ENCODE measurements around the gene TMEM121B. TPM values are rescaled to one million over a fixed set of nuclear protein-coding genes. Genes with fewer than 3 reads are reported as not detected.

TMEM121B gene
- total and polyA plus RNA-seq, 2 donors from 2014 or later: 0.19 to 1.2 TPM

- Histone ChIP-seq H3K27ac (ENCODE audit: low read depth in 2 of 2, low read length in 2 of 2) (no peak overlapping the region), H3K4me1 (ENCODE audit: control insufficient read depth in 2 of 3, insufficient read depth in 2 of 3, low read depth in 1 of 3, low read length in 3 of 3) (no peaks in the 10 kb centered on the region), H3K4me3 (ENCODE audit: low read length in 3 of 3) (no peak overlapping the region), H3K9me3 (ENCODE audit: control insufficient read depth in 2 of 3, insufficient read depth in 1 of 3, low read length in 3 of 3) (no peaks in the 10 kb centered on the region), H3K36me3 (ENCODE audit: control insufficient read depth in 2 of 3, insufficient read depth in 3 of 3, low read length in 3 of 3) (no peaks in the 10 kb centered on the region), H3K9ac (ENCODE audit: low read length in 3 of 3) (no peak overlapping the region), H3K27me3 (ENCODE audit: control insufficient read depth, insufficient read depth, low read length) (no peaks in the 10 kb centered on the region)
- DNase-seq: no peak
- intact Hi-C loops (cut with DNase I): no loop called here
- FAIRE-seq: no peak
- TF ChIP-seq CTCF (IDR thresholded peaks at IDR 0.05; ENCODE audit: borderline replicate concordance, extremely low read depth, insufficient read depth): no peak
Measured at GRCh38 chr22:17083255-17083654, 37.9 kb downstream of the TMEM121B start.

GRCh38 chr22:17079572-17079971 lies 41.6 kb downstream of the TMEM121B start:
- Histone ChIP-seq H3K9me3 (ENCODE audit: control insufficient read depth in 2 of 3, insufficient read depth in 1 of 3, low read length in 3 of 3) (no peaks in the 10 kb centered on the region), H3K4me1 (ENCODE audit: control insufficient read depth in 2 of 3, insufficient read depth in 2 of 3, low read depth in 1 of 3, low read length in 3 of 3) (no peaks in the 10 kb centered on the region), H3K4me3 (ENCODE audit: low read length in 3 of 3) (no peak overlapping the region), H3K27me3 (ENCODE audit: control insufficient read depth, insufficient read depth, low read length) (no peaks in the 10 kb centered on the region), H3K9ac (ENCODE audit: low read length in 3 of 3) (no peak overlapping the region), H3K36me3 (ENCODE audit: control insufficient read depth in 2 of 3, insufficient read depth in 3 of 3, low read length in 3 of 3) (no peaks in the 10 kb centered on the region), H3K27ac (ENCODE audit: low read depth in 2 of 2, low read length in 2 of 2) (no peak overlapping the region)
- DNase-seq (no peak), FAIRE-seq (no peak)
- no peak for TF ChIP-seq CTCF (IDR thresholded peaks at IDR 0.05; ENCODE audit: borderline replicate concordance, extremely low read depth, insufficient read depth)
- intact Hi-C loops (cut with DNase I): no loop called here

GRCh38 chr22:17077255-17077654 lies 43.9 kb downstream of the TMEM121B start:
- TF ChIP-seq CTCF (IDR thresholded peaks at IDR 0.05; ENCODE audit: borderline replicate concordance, extremely low read depth, insufficient read depth): no peak
- Histone ChIP-seq H3K27ac (ENCODE audit: low read depth in 2 of 2, low read length in 2 of 2) (no peak overlapping the region), H3K4me3 (ENCODE audit: low read length in 3 of 3) (no peak overlapping the region), H3K9me3 (ENCODE audit: control insufficient read depth in 2 of 3, insufficient read depth in 1 of 3, low read length in 3 of 3) (no peaks in the 10 kb centered on the region), H3K27me3 (ENCODE audit: control insufficient read depth, insufficient read depth, low read length) (no peaks in the 10 kb centered on the region), H3K9ac (ENCODE audit: low read length in 3 of 3) (no peak overlapping the region), H3K4me1 (ENCODE audit: control insufficient read depth in 2 of 3, insufficient read depth in 2 of 3, low read depth in 1 of 3, low read length in 3 of 3) (no peaks in the 10 kb centered on the region), H3K36me3 (ENCODE audit: control insufficient read depth in 2 of 3, insufficient read depth in 3 of 3, low read length in 3 of 3) (no peaks in the 10 kb centered on the region)
- FAIRE-seq (no peak), DNase-seq (no peak)
- intact Hi-C loops (cut with DNase I): no loop called here

GRCh38 chr22:17074648-17075002 lies 46.5 kb downstream of the TMEM121B start:
- Histone ChIP-seq H3K27ac (ENCODE audit: low read depth in 2 of 2, low read length in 2 of 2) (no peak overlapping the region), H3K4me1 (ENCODE audit: control insufficient read depth in 2 of 3, insufficient read depth in 2 of 3, low read depth in 1 of 3, low read length in 3 of 3) (no peaks in the 10 kb centered on the region), H3K27me3 (ENCODE audit: control insufficient read depth, insufficient read depth, low read length) (no peaks in the 10 kb centered on the region), H3K9me3 (ENCODE audit: control insufficient read depth in 2 of 3, insufficient read depth in 1 of 3, low read length in 3 of 3) (no peaks in the 10 kb centered on the region), H3K9ac (ENCODE audit: low read length in 3 of 3) (no peak overlapping the region), H3K4me3 (ENCODE audit: low read length in 3 of 3) (no peak overlapping the region), H3K36me3 (ENCODE audit: control insufficient read depth in 2 of 3, insufficient read depth in 3 of 3, low read length in 3 of 3) (no peaks in the 10 kb centered on the region)
- intact Hi-C loops (cut with DNase I): no loop called here
- DNase-seq (no peak), FAIRE-seq (no peak)
- no peak for TF ChIP-seq CTCF (IDR thresholded peaks at IDR 0.05; ENCODE audit: borderline replicate concordance, extremely low read depth, insufficient read depth)

Measured in kidney (tissue), 14 donors.